NAMALWA (cell line): ENCODE results near the gene GOT1.

Source experiments
- DNase-seq: peaks from one replicate; pipeline ENCODE4 v3.0.0-alpha.2; 2015; ENCODE audit warnings: low spot score

The GOT1 gene

DNA sequence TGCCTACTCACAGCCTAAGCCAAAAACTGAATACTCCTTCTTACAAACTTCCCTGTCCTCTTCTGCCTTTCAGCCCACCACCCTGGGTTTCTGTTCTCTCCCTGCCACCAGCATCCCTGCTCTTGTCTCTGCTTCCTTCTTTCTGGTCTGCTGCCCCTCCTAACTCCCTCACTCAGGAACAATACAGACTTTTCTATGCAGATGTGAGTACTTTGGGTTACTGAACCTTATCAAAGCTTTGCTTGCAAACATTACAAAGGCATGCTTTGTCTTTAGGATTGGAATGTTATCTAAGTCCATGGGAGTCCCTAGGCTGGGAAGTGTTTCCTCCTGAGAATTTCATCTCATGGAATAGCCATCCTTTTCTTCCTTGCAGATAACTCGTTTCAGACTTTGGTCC, 72.3 kb downstream of the GOT1 start:
- no peak for DNase-seq

DNA sequence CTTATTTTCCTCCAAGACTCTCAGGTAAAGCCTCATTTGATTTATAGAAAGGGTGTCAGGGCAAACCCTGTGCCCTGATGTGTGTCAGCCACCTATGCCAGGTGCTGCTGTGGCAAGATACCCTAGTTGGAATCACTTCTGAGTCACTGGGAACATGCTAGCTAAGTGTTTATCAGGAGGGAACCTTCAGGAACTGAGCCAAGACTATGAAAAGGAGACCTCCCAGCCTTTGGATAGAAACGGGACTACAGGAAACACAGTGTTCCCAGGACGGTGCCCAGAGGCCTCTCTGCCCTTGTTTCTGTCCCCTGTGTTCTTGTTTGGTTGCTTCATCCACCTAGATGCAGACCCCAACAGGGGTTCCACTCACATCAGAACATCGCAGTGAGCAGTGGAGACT, 72.7 kb downstream of the GOT1 start:
- DNase-seq = no peak

DNA sequence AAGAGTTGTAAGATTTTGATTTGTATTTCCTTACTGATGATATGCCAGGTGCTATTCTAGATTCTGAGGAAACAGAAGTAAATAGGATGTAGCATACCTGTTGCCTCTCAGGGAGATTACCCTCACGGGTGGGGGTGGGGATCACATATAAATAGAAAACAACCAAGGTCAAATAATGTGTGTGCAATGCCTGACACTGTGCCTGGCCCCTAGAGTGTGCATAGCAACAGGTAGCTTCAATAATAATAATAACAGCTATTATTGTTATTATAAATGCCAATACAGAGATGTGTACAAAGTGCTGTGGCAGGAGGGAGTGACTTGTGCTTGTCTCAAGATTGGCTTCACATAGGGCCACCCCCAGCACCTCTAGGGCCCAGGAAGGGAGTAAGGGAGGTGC, 77.2 kb downstream of the GOT1 start:
- DNase-seq = no peak

DNA sequence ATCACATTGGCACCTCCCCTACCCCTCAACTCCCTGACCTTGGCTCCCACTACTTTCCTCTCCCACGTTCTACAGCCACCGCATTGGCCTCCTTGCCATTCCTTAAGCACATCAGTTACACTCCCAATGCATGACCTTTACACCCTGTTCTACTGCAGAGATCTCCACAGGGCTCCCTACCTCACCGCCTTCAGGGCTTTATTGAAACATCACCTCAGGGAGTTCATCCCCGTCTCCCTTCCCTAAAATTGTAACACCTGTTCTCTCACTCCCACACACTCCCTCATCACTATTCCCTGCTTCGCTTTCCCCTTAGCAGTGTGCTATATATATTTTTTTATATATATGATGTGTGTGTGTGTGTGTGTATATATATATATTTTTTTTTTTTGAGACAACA, 82.8 kb downstream of the GOT1 start:
- DNase-seq = no peak
